ENCODE data around the gene C1D.

The C1D gene

GRCh38 chr2:68104111-68104835, 41.5 kb upstream of the C1D start:
- H3K27ac ChIP-seq, result no peak overlapping the region
- TF ChIP-seq CTCF (IDR thresholded peaks at IDR 0.05), result no peak
- H3K4me3 ChIP-seq (ENCODE audit: low read depth, low read length), result no peak overlapping the region
- no peaks in the 10 kb centered on the region for H3K36me3 ChIP-seq (ENCODE audit: control insufficient read depth, insufficient read depth, low read length)
- H3K9ac ChIP-seq, result no peak overlapping the region
- H2AFZ ChIP-seq, result no peak overlapping the region
- H3K9me3 ChIP-seq (ENCODE audit: control insufficient read depth, low read length), result no peaks in the 10 kb centered on the region
- H3K4me1 ChIP-seq, result no peaks in the 10 kb centered on the region
- H3K27me3 ChIP-seq (ENCODE audit: control insufficient read depth, insufficient read depth, low read length), result no peaks in the 10 kb centered on the region
- H3K4me2 ChIP-seq (ENCODE audit: low read length), result no peak overlapping the region
- no peaks in the 10 kb centered on the region for H3K79me2 ChIP-seq

- H3K9me3 ChIP-seq (ENCODE audit: control insufficient read depth, low read length), result no peaks in the 10 kb centered on the region
- H3K9ac ChIP-seq, result no peak overlapping the region
- no peaks in the 10 kb centered on the region for H3K36me3 ChIP-seq (ENCODE audit: control insufficient read depth, insufficient read depth, low read length)
- H3K4me3 ChIP-seq (ENCODE audit: low read depth, low read length), result no peak overlapping the region
- TF ChIP-seq CTCF (IDR thresholded peaks at IDR 0.05), result no peak
- H3K4me1 ChIP-seq, result no peaks in the 10 kb centered on the region
- no peak overlapping the region for H3K27ac ChIP-seq
- no peaks in the 10 kb centered on the region for H3K27me3 ChIP-seq (ENCODE audit: control insufficient read depth, insufficient read depth, low read length)
- H3K4me2 ChIP-seq (ENCODE audit: low read length), result no peak overlapping the region
- H2AFZ ChIP-seq, result no peak overlapping the region
- no peaks in the 10 kb centered on the region for H3K79me2 ChIP-seq
These were observed 40.9 kb upstream of the C1D start for GRCh38 chr2:68103709-68104055.

DNA sequence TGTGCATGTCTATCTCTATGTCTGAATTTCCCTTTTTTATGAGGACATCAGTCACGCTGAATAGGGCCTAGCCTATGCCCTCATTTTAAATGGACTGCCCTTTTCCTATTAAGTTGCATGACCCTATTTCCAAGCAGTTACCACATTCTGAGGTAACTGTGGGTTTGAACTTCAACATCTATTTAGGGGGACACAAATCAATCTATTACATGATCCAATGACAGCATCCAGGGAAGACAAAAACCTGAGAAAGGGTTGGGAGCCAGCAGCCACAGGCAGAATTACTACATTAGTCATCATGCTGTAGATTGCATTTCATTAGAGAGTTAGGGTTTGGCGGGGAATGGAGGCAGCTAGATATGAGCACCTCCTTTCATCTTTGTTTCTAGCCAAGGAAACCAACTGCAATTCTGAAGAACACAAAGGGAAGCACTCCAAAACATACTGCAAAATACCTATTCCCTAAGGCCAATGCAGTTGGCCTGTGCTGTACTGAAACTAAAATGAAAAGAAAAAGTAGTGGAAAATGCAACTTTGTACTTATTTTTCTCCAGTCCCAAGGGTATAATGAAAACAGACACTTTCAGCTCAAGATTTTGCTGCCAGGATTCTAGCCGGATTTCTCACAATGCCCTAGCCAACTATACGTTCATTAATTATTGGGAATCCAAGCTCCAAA, 40.4 kb upstream of the C1D start:
- H3K27me3 ChIP-seq (ENCODE audit: control insufficient read depth, insufficient read depth, low read length), result no peaks in the 10 kb centered on the region
- H3K4me2 ChIP-seq (ENCODE audit: low read length), result no peak overlapping the region
- H3K36me3 ChIP-seq (ENCODE audit: control insufficient read depth, insufficient read depth, low read length), result no peaks in the 10 kb centered on the region
- H3K27ac ChIP-seq, result no peak overlapping the region
- no peaks in the 10 kb centered on the region for H3K9me3 ChIP-seq (ENCODE audit: control insufficient read depth, low read length)
- H3K9ac ChIP-seq, result no peak overlapping the region
- H3K4me3 ChIP-seq (ENCODE audit: low read depth, low read length), result no peak overlapping the region
- no peaks in the 10 kb centered on the region for H3K79me2 ChIP-seq
- no peak for TF ChIP-seq CTCF (IDR thresholded peaks at IDR 0.05)
- no peaks in the 10 kb centered on the region for H3K4me1 ChIP-seq
- no peak overlapping the region for H2AFZ ChIP-seq

DNA sequence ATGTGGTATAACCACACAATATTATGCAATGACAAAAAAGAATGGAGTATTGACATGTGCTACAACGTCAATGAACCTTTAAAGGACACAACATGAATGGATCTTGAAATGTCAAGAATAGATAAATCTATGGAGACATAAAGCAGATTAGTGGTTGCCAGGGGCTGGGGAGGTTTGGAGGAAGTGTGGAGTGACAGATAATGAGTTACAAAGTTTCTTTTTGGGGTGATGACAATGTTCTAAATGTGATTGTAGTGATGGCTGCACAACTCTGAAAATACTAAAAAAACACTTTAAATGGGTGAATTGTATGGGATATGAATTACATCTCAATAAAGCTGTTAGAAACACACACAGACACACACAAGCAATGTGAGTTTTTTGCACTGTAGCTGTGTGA, 37.4 kb upstream of the C1D start:
- Histone ChIP-seq H2AFZ (no peak overlapping the region), H3K9ac (no peak overlapping the region)
- TF ChIP-seq CTCF (IDR thresholded peaks at IDR 0.05), result no peak

DNA sequence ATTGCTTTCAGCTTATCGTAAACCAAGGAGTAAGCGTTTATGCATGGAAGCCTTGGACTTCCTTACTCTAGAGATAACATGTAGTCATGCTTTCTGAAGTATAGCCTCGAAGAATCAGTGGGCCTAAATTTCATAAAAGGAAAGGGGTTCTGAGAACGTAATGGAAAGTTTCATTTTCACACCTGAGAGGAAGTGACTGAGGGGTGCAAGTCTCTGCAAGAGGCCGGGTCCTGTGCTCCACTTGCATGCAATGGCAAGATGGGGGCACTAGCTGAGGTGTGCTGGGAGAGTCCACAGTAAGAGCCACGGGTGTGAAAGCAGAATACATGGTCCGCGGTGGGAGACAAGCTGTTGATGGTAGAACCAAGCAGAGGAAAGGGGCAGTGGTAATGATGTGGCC, 36.5 kb upstream of the C1D start:
- no peak for TF ChIP-seq CTCF (IDR thresholded peaks at IDR 0.05)
- no peak overlapping the region for H3K9ac ChIP-seq
- H3K4me2 ChIP-seq (ENCODE audit: low read length), result no peak overlapping the region
- no peaks in the 10 kb centered on the region for H3K27me3 ChIP-seq (ENCODE audit: control insufficient read depth, insufficient read depth, low read length)
- no peak overlapping the region for H2AFZ ChIP-seq
- H3K4me1 ChIP-seq, result no peaks in the 10 kb centered on the region
- no peaks in the 10 kb centered on the region for H3K79me2 ChIP-seq
- no peak overlapping the region for H3K27ac ChIP-seq
- no peak overlapping the region for H3K4me3 ChIP-seq (ENCODE audit: low read depth, low read length)
- H3K9me3 ChIP-seq (ENCODE audit: control insufficient read depth, low read length), result no peaks in the 10 kb centered on the region
- no peaks in the 10 kb centered on the region for H3K36me3 ChIP-seq (ENCODE audit: control insufficient read depth, insufficient read depth, low read length)

More for the DNA sequence above, 37.4 kb upstream of the C1D start:
- H3K79me2 ChIP-seq, result no peaks in the 10 kb centered on the region
- no peak overlapping the region for H3K27ac ChIP-seq
- H3K4me2 ChIP-seq (ENCODE audit: low read length), result no peak overlapping the region
- H3K4me1 ChIP-seq, result no peaks in the 10 kb centered on the region
- no peaks in the 10 kb centered on the region for H3K36me3 ChIP-seq (ENCODE audit: control insufficient read depth, insufficient read depth, low read length)
- no peaks in the 10 kb centered on the region for H3K9me3 ChIP-seq (ENCODE audit: control insufficient read depth, low read length)
- no peaks in the 10 kb centered on the region for H3K27me3 ChIP-seq (ENCODE audit: control insufficient read depth, insufficient read depth, low read length)
- H3K4me3 ChIP-seq (ENCODE audit: low read depth, low read length), result no peak overlapping the region
